OCI-LY1 (cell line): ENCODE measurements around the gene KCMF1.

ENCODE experiments used
- EZH2 ChIP-seq: fragments of 200-600 bp; sonication (generic), shearing (Covaris generic); IDR thresholded peaks from 2 replicates; pipeline ENCODE4 v1.8.0; 2017; ENCODE audit warnings: borderline replicate concordance, mixed run types, mild to moderate bottlenecking, antibody characterized with exemption, low read length, moderate library complexity, mixed read lengths
- TF ChIP-seq, protein P1 (sequence below): fragments of 200-600 bp; sonication (generic), shearing (Covaris generic); IDR thresholded peaks from 2 replicates; pipeline ENCODE4 v1.5.1; 2017; ENCODE audit warnings: mild to moderate bottlenecking, antibody characterized with exemption, low read length, moderate library complexity, mixed read lengths

GRCh38 chr2:85042330-85042729 is 71.4 kb downstream of the KCMF1 start:
- TF ChIP-seq, protein P1, sequence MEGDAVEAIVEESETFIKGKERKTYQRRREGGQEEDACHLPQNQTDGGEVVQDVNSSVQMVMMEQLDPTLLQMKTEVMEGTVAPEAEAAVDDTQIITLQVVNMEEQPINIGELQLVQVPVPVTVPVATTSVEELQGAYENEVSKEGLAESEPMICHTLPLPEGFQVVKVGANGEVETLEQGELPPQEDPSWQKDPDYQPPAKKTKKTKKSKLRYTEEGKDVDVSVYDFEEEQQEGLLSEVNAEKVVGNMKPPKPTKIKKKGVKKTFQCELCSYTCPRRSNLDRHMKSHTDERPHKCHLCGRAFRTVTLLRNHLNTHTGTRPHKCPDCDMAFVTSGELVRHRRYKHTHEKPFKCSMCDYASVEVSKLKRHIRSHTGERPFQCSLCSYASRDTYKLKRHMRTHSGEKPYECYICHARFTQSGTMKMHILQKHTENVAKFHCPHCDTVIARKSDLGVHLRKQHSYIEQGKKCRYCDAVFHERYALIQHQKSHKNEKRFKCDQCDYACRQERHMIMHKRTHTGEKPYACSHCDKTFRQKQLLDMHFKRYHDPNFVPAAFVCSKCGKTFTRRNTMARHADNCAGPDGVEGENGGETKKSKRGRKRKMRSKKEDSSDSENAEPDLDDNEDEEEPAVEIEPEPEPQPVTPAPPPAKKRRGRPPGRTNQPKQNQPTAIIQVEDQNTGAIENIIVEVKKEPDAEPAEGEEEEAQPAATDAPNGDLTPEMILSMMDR: no peak
- TF ChIP-seq EZH2: no peak
